ENCODE results near the gene BPGM.

Gene BPGM

DNA sequence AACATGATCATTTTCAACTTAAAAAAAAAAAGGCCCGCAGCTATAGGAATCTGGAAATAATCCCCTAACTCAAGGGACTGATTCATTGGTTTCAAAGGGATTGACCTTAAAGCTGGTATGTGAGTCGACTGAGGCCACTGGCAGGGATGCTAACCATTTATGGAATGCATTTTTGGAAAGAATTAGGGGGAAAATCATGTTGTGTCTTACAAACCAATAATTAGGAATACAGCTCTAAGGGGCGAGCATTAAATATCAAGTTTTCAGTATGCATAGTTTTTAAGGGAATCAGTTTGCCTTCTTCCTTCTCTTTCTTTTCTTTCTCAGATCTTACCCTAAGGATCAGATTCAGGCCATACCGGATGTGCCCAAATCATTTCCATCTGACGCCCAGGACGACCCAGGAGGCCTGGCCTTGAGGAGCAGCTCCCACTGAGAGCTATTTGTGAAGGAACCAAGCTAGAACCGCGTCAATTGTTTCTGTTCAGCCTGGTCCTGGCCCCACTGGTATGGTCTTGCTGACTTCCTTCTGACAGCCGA is 48.7 kb downstream of the BPGM start:
- no peak for DNase-seq (ENCODE audit: low read depth in 1 of 2, low spot score in 1 of 2)

DNA sequence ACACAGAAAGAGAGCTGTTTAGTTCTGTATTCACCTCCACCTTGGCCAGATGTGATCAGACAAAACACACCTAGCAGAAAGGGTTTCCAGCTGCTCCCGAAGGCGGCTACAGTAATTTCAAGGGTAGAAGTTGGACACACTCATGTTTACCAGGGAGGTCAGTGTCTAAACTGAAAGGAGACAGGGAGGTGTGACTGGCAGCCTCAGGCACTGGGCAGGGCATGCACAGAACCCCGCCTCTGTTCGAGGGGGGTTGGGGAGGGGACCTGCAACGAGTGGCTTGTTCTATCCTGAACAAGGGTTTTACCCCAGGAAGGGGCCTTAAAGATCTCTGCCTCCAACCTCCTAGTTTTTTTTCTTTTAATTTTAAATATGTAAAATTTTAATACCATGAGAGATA is 49.6 kb downstream of the BPGM start:
- DNase-seq (ENCODE audit: low read depth in 1 of 2, low spot score in 1 of 2): no peak

DNA sequence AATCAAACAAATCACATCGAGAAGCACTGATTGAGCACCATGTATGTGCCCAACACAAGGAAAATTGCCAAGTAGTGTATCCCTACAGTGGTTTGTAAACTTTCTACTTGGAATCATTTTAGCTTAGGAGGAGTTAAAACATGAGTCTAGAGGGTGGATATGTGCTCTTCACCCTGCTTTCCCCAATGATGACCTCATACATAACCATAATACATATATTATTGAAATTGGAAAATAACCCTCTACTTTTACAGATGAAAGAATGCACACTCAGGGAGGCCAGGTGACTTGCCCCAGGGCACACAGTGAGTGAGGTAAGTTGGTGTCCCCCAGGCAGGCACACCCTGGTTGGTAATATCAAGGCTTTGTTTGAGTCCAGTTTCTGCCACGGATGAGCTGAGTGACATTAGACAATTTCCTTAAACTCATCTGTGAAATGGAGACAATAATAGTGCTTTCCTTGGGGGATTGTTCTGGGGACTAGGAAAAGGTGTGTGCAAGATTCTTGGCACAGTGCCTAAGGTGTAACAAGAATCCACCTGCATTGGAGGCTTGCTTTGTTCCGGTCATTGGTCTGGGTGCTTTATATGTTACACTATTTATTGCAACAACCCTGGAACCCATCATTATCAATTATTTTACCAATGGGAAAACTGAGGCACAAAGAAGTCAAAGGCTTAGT is 50.7 kb downstream of the BPGM start:
- no peak for DNase-seq (ENCODE audit: low read depth in 1 of 2, low spot score in 1 of 2)

DNA sequence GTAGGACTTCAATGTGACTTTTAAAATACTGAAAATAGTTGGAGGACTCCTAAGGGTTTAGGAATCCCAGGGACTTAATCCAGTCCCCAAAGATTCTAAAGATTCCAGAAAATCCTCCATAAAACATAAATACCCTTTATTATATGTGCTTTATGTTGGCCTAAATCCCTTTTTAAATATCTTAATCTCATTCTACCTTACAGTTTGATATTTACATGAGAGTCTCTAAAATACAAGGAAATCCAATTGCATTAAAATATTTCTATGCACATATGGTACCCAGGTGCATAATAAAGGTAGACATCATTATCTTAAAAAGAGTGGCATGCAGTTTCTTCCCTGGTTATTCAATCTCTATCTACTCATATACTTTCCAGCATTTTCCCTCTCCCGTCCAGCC is 51.8 kb downstream of the BPGM start:
- DNase-seq (ENCODE audit: low read depth in 1 of 2, low spot score in 1 of 2): no peak

DNA sequence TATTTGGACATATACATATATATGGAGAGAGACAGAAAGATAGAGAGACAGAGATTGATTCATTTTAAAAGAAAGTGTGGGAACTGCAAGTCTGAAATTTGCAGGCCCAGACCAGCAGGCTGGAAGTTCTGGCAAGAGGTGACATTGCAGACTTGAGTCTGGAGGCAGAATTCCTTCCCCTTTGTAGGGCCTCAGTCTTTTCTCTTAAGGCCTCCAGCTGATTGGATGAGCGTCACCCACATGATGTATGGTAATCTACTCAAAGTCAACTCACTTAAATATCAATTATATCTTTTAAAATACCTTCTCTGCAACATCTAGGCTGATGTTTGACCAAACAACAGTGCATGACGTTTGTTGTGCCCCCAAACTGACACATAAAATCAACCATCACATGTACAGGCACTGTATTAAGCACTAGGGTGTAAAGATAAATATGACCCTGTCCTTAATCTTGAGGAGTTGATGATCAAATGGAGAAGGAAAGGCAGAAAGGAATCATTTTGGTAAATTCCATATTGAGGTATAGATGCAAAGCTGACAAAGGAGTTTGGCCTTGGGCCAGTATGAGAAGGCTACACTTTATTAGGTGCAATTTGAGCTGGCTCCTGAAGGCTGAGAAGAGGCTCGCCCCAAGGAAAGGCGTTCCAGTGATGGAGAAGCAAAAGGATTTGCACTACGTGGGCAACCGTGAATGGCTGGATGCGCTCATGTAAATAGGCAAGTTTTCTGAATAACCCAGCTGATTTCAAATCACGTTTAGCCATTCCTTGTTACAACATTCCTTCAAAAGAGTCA is 52.6 kb downstream of the BPGM start:
- DNase-seq (ENCODE audit: low read depth in 1 of 2, low spot score in 1 of 2): no peak

DNA sequence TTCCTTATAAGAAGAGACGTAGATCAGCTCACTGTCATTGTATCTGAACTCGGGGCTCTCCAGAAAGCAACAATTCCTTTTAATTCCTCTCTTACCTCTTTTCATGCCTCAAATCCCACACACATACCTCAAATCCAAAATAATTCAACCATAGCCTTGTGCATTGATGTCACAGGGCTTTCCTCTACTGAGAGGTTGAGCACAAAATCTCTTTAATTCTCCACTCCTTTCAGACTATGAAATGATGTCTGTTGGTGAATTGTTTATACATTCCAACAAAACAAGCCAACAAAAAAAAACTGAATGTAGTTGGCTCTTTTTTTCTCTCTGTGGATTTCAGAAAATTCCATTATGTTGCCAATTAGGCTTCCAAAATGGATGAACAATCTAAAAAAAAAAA is 53.2 kb downstream of the BPGM start:
- DNase-seq (ENCODE audit: low read depth in 1 of 2, low spot score in 1 of 2): no peak

DNA sequence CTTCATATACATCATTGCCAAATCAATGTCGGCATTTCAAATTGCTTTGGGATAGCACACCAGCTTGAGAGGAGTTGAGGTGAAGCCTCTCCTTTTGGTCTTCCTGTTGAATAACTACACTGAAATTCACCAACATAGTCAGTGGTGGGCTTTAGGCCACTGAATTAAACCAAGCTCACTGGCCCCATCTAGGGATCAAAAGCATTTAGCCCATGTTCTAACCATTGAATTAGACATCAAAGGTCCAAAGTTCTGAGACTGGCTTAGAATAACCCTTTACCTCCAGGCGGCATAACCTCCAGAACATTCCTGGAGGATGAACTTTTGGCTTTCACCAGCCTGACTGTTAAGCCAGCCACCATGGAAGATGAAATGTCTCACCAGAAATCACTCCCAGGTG is 54.6 kb downstream of the BPGM start:
- DNase-seq (ENCODE audit: low read depth in 1 of 2, low spot score in 1 of 2): peak in 1 of 2 donors; percentile 15

DNA sequence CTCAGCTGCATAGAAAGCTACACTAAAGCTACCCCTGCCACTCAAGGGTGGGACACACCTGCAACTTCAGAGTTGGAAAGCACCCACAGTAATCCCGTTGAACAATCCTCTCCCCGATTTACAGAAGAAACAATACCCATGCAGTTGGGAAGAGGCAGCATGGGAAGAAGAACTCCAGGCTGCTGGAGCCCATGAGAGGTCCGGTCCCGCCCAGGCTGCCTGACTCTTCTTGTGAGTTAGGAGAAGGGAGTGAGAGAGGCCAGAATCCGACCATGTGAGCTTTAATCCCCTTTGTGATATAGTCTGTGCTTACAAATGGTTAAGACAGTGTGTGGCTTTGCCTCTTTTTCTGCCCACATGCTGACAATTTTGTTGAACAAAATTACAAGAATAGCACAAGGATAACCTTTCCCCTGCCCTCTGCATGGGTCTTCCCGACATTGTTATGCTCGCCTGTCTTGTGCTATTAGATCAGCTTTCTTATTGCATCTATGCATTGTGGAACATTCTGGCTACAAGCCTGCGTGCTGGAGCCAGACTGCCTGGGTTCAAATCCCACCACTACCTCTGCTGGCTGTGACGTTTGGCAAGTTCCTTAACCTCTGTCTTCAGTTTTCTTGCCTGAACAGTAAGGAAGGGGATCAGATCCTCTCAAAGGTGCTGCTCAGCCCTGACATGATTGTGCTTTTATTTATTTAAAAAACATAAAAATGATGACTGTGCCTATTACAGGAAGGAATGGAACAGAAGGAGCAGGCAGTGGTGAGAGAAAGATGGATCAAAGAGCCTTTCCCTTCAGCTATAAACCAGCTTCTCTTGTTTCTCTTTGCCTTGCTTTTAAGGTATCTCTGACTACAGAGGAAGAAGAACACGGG is 56.0 kb downstream of the BPGM start:
- DNase-seq (ENCODE audit: low read depth in 1 of 2, low spot score in 1 of 2): no peak

DNA sequence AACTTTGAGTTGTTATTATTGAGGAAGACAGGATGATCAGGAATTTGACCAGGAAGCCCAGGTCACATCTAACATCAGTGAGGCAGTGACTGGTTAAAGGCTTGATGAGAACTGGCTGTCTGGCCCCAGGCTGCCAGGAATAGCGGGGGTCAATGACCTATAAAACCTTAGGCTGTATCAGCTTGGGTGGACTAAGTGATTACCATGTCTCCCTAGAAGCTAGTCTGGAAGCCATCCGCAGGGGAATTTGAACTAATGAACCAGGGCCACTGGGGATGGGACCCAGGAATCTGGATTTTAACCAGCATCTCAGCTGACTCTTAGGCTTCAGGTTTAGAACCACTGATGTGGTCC is 56.6 kb downstream of the BPGM start:
- DNase-seq (ENCODE audit: low read depth in 1 of 2, low spot score in 1 of 2): no peak

DNA sequence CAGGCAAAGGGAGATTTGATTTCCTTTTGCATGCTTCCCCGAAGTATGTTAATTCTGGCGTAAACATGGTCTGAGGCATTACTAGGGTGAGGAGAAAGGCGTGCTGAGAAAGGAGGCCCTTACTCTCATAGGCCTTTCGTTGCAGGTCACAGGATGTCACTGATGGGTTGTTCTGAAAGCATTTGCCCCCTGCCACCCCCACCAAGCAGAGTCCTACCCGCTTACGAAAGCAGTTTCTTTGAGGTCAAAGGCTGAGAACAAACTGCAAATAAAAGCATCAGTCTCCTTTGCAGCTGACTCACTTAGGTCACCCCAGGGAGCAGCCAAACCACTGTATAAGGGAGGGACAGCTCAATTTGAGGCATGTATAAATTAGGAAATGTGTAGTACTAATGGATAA is 57.1 kb downstream of the BPGM start:
- DNase-seq (ENCODE audit: low read depth in 1 of 2, low spot score in 1 of 2): no peak

DNA sequence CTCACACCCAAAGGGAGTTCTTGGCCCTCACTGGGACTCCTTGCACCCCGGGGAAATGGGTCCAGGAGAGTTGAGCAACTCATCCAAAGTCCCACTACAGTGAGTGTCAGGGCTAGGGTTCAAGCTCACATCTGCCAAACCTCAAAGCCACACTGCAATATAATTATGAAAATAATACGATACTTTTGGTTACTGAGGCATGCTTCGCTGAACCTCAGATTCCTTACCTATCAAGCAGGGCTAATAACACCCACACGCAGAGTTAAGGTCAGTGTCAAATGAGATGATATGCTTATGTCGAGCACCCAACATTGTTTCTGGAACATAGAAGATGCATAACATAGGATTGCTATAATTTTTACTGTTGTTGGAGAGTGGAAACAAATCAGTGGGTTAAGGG is 58.2 kb downstream of the BPGM start:
- DNase-seq (ENCODE audit: low read depth in 1 of 2, low spot score in 1 of 2): no peak

DNA sequence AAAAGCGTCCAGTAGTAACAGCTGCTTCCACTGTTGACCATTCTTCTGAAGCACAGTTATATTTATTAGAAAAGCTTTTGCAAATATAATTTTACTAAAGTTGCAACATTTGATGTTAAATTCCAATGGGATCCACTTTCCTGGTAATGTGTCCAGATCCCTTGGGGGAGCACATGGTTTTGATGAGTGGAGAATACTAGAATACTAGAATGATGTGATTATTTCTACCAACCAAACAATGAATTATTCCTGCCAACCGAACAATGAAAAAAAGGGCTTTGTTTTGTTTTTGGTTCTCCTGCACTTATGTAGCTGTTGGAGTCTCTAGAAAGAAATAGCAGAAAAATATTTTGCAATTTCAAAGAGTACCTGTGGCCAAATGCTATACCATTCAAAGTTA is 59.1 kb downstream of the BPGM start:
- DNase-seq (ENCODE audit: low read depth in 1 of 2, low spot score in 1 of 2): no peak

DNA sequence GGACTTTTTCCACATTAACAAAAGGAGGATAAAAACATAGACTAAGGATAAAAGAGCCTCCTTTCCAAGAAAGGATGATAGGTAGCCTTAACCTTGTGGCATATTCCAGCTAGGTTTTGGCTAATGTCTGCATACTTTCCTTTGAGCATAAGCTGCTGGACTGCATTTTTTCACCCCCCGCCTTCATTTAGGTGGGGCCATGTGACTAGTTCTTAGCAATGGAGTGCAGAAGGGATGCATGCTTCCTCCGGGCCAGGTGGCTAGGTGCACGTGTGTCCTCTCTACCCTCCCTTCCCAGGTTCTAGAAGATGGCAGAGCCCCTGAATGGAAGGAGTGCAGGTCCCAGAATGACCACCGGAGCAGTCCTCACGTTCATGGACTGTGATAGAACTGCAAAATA is 59.8 kb downstream of the BPGM start:
- DNase-seq (ENCODE audit: low read depth in 1 of 2, low spot score in 1 of 2): no peak

DNA sequence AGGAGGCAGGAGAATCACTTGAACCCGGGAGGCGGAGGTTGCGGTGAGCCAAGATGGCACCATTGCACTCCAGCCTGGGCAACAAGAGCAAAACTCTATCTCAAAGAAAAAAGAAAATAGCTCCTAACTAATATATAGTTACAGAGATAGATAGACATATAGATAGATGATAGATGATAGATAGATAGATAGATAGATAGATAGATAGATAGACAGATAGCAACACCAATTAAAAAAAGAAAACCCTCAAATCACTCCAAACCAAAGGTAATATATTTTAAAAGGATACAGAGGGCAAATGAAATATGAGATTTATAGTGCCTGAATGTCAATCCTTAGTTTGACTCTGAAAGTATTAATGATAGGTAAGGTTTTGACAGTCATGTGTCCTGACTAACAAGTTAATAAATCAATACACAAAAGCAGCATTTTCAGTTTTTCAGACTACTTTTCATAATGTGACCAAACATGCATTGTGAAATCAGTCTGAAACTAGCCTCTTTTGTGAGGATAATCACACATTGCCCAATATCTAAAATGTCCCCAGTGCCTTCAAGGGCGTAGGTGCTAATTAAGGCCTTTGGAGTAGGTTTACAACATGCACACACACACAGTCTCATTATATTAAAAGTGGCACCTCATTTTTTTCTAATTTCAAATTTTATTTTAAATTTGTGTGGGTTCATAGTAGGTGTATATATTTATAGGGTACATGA is 61.2 kb downstream of the BPGM start:
- no peak for DNase-seq (ENCODE audit: low read depth in 1 of 2, low spot score in 1 of 2)

DNA sequence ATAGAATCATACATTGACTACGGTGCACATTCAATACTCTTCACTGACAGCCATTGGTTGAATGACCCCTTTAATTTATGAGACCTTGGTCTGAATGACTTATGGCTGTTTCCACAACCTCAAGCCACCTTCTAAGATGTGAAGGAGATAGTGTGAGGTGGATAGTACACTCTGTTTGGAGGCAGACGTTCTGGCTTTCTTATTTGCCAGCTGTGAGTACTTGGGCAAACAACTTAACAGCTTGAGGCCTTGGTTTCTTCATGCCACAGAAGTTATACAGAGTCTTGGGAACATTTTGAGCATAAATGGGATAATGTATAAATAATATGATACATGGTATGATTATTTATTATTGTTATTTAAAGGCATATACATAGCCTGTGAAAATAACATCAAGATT is 62.0 kb downstream of the BPGM start:
- no peak for DNase-seq (ENCODE audit: low read depth in 1 of 2, low spot score in 1 of 2)

DNA sequence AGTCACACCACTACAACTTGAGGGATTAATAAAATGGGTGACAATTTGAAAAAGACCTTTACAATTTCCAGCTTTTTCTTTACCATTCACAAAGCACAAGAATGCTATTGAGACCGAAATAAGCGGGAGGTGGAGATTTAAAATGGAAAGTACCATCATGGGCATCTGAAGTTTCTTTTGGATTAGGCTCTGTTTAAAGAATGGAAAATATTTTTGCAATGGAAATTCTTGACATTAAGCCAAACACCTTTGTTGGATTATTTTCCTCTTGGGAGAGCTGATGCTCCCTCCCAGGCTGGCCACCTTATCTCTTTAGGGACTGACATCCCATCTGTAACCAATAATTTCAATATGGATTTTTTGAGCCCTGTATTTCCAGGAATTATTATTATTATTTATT is 62.5 kb downstream of the BPGM start:
- no peak for DNase-seq (ENCODE audit: low read depth in 1 of 2, low spot score in 1 of 2)

DNA sequence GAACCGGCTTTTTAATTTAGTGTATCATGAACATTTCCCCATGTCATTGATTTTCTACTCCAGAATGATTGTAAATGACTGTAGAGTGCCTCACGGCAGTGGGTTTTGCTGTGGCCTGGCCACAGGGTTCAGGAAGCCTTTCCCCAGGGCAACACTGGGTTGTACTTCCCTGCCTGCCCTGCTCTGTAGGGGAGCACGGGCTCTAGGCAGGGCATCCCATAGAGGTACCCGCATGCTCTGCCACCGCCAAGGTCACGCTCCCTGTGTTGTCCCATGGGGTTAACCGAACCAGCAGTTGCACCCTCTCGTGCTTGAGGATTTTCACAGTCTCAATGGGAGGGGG is 63.8 kb downstream of the BPGM start:
- DNase-seq (ENCODE audit: low read depth in 1 of 2, low spot score in 1 of 2): no peak

DNA sequence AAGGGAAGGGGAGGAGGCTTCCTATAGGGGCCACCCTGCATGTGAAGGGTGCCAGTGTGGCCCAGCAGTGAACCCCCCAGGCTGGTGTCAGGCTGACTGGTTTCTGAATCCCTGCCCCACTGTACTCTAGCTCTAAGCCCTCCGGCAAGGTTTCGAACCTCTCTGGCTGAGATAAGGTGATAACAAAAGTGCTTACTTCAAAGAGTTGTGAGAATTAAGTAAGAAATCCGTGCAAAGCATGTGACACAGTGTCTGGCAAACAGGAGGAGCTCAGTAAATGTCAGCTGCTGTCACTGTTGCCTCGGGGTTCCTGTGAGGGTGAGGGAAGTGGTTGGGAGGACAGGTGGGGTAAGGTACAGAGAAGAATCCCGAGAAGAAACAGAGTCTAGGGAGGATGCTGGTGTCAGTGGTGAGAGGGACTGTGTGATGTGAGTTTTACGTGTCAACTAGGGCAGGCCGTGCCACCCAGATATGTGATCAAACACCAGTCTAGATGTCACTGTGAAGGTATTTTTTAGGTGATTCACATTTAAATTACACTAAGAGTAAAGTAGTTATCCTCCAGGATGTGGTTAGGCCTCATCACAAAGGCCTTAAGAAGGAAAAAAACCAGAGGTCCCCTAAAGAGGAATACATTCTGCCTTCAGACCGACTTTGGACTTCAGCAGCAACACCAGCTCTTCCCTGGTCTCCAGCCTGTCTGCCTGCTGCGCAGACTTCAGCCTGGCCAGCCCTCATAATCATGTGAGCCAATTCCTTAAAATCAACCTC is 64.4 kb downstream of the BPGM start:
- DNase-seq (ENCODE audit: low read depth in 1 of 2, low spot score in 1 of 2): peak; percentile 16 to 20

DNA sequence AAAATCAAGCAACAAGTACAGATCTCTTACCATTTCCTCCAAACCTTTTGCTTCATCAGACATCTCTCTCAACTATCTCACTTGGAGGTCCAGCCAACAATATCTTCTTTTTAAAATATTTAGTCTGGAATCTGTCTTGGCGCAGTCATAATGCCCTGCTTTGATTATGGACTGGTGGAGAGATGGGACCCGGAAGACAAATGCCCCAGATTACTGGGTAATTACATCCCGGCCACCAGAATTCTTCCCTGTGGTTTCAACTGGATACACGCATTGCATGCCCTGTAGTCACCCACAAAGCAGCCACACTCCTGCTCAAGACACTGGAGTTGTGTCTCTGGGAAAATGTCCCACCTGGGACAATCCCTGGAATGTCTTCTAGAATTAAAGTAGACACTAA is 65.5 kb downstream of the BPGM start:
- DNase-seq (ENCODE audit: low read depth in 1 of 2, low spot score in 1 of 2): no peak

DNA sequence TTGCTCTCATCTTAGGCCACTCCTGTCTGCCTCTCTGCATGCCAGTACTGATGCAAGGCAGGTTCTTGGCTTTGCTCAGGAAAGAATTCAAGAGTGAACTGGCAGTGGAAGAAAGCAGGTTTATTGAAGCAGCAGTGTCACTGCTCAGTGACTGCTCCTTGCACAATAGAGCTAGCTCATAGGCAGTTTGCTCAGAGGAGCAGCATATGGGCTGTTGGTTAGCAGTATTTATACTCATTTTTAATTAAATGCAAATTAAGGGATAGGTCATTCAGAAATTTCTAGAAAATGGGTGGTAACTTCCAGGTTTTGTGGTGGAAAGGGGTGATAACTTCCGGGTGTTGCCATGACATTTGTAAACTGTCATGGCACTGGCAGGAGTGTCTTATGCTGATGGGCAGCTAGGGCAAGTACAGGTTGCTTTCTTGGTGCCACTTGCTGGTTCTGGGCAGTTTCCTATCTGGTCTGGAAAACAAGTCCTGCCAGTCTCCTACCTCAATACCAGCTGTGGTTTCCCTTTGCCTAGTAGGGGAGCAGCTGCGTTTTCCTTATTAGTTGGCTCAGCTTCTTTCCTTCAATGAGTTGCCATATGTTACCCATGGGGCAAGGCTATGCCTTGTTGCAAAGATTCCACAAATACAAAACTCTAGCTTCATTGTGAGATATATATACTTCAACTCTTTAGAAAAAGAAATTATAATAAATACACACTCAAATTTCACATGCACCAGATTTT is 68.0 kb downstream of the BPGM start:
- DNase-seq (ENCODE audit: low read depth in 1 of 2, low spot score in 1 of 2): no peak
